HepG2 (cell line): Measurements from ENCODE around the gene CORO7. TPM values are rescaled to one million over a fixed set of nuclear protein-coding genes. Genes with fewer than 3 reads are reported as not detected.

Experiments
- CEBPZ ChIP-seq: IDR thresholded peaks from 2 replicates; pipeline ENCODE4 v1.6.1; 2012; ENCODE audit warnings: low read length, improper control_type of control experiment
- DMTF1 ChIP-seq: sonication (generic); formaldehyde crosslinking; IDR thresholded peaks from 2 replicates; pipeline ENCODE4 v1.4.0; 2020; ENCODE audit warnings: mild to moderate bottlenecking, missing genetic modification reagents
- DR1 ChIP-seq: sonication (generic); formaldehyde crosslinking; IDR thresholded peaks from 2 replicates; pipeline ENCODE4 v1.8.0; 2021; ENCODE audit warnings: mild to moderate bottlenecking, missing genetic modification reagents, inconsistent platforms
- GFI1 ChIP-seq: sonication (generic); formaldehyde crosslinking; IDR thresholded peaks from 2 replicates; pipeline ENCODE4 v1.5.0; 2020; ENCODE audit warnings: missing genetic modification reagents, mild to moderate bottlenecking, borderline replicate concordance
- HES4 ChIP-seq: sonication (generic); formaldehyde crosslinking; IDR thresholded peaks from 2 replicates; pipeline ENCODE4 v1.9.0; 2021; ENCODE audit warnings: mild to moderate bottlenecking, missing genetic modification reagents, borderline replicate concordance
- HOXD1 ChIP-seq: sonication (generic); formaldehyde crosslinking; IDR thresholded peaks from 2 replicates; pipeline ENCODE4 v1.5.0; 2020; ENCODE audit warnings: missing genetic modification reagents
- KMT2B ChIP-seq: IDR thresholded peaks from 2 replicates; pipeline ENCODE4 v1.6.1; 2016; ENCODE audit warnings: missing genetic modification reagents, missing compliant biosample characterization
- MIER2 ChIP-seq: IDR thresholded peaks from 2 replicates; pipeline ENCODE4 v1.6.1; 2016; ENCODE audit warnings: missing biosample characterization, missing genetic modification reagents
- REPIN1 ChIP-seq: sonication (generic); formaldehyde crosslinking; IDR thresholded peaks from 2 replicates; pipeline ENCODE4 v1.8.0; 2022; ENCODE audit warnings: missing genetic modification reagents, low read depth, mild to moderate bottlenecking, borderline replicate concordance
- SRSF1 ChIP-seq: fragments of 200-400 bp; formaldehyde crosslinking; optimal IDR thresholded peaks from 2 replicates; pipeline ENCODE3; 2017; ENCODE audit warnings: mild to moderate bottlenecking, low read depth, low read length, moderate library complexity
- TBL1XR1 ChIP-seq: fragments of 150-350 bp; IDR thresholded peaks from 2 replicates; pipeline ENCODE4 v1.6.1; 2014; ENCODE audit warnings: borderline replicate concordance, low read length; ENCODE audit not compliant: partially characterized antibody
- UBTF ChIP-seq: sonication (generic); formaldehyde crosslinking; IDR thresholded peaks from 2 replicates; pipeline ENCODE4 v1.4.0; 2020; ENCODE audit warnings: mild to moderate bottlenecking, missing genetic modification reagents
- ZNF232 ChIP-seq: sonication (generic); formaldehyde crosslinking; IDR thresholded peaks from 2 replicates; pipeline ENCODE4 v1.4.0; 2020; ENCODE audit warnings: missing genetic modification reagents, borderline replicate concordance
- ZNF772 ChIP-seq: sonication (generic); formaldehyde crosslinking; IDR thresholded peaks from 2 replicates; pipeline ENCODE4 v1.5.0; 2020; ENCODE audit warnings: mild to moderate bottlenecking, missing genetic modification reagents
- ZNF816 ChIP-seq: sonication (generic); formaldehyde crosslinking; IDR thresholded peaks from 2 replicates; pipeline ENCODE4 v1.8.0; 2022; ENCODE audit warnings: missing genetic modification reagents, mild to moderate bottlenecking, borderline replicate concordance
- polyA plus RNA-seq, 8 experiments: library from polyadenylated mRNA; depleted of rRNA in 3 of 8; stranded (reverse) in 7 of 8; unstranded in 1 of 8; fragments of >200 nt; fragmentation: Illumina TruSeq in 4 of 8; extraction: Trizol in 4 of 8; gene quantifications; 2 replicates each; pipeline versions ENCODE4 v1.2.1 to v1.2.3, GENCODE V29; 2011 to 2016; ENCODE audit warnings: low read depth in 4 of 8, missing spikeins in 1 of 8, mixed read lengths in 1 of 8; ENCODE audit not compliant: insufficient read depth in 1 of 8
- total RNA-seq, 5 experiments: library from RNA; depleted of rRNA; stranded (reverse); fragments of >200 nt; fragmentation: Illumina TruSeq; extraction: Trizol; gene quantifications; 2 replicates each; pipeline ENCODE4 v1.2.3, GENCODE V29; 2016; ENCODE audit warnings: low read depth in 1 of 5
- TF ChIP-seq, protein P1 (sequence below): sonication (generic); formaldehyde crosslinking; IDR thresholded peaks from 2 replicates; pipeline ENCODE4 v1.4.0; 2020; ENCODE audit warnings: mild to moderate bottlenecking, missing genetic modification reagents
- TF ChIP-seq, protein P2 (sequence below): sonication (generic); formaldehyde crosslinking; IDR thresholded peaks from 2 replicates; pipeline ENCODE4 v1.4.0; 2020; ENCODE audit warnings: missing genetic modification reagents

CORO7 gene
- total and polyA plus RNA-seq, 2 of the 13 experiments (the other 11 are each of a cell fraction or from before 2014, with no cell fraction given), result 9.9 to 14.3 TPM

GRCh38 chr16:4461250-4462085 lies 45.1 kb upstream of the CORO7 start (continued):
- TF ChIP-seq, protein P1, sequence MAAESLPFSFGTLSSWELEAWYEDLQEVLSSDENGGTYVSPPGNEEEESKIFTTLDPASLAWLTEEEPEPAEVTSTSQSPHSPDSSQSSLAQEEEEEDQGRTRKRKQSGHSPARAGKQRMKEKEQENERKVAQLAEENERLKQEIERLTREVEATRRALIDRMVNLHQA (CRISPR knock-in tag), result no peak
- 0 out of 2 replicates have a peak, but pooled peaks have one; percentile 9 for TF ChIP-seq ZNF232 (CRISPR knock-in tag)
- 0 out of 2 replicates have a peak, but pooled peaks have one; percentile 35 for TF ChIP-seq DMTF1 (CRISPR knock-in tag)
- no peak for TF ChIP-seq KMT2B (CRISPR knock-in tag)
- TF ChIP-seq SRSF1, result peak; percentile 89
- TF ChIP-seq, protein P2, sequence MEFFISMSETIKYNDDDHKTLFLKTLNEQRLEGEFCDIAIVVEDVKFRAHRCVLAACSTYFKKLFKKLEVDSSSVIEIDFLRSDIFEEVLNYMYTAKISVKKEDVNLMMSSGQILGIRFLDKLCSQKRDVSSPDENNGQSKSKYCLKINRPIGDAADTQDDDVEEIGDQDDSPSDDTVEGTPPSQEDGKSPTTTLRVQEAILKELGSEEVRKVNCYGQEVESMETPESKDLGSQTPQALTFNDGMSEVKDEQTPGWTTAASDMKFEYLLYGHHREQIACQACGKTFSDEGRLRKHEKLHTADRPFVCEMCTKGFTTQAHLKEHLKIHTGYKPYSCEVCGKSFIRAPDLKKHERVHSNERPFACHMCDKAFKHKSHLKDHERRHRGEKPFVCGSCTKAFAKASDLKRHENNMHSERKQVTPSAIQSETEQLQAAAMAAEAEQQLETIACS (CRISPR knock-in tag), result no peak
- TF ChIP-seq DR1 (CRISPR knock-in tag), result no peak
- peak; percentile 21; the same call in 1 of the 2 replicates for TF ChIP-seq ZNF772 (CRISPR knock-in tag)
- no peak for TF ChIP-seq HOXD1
- TF ChIP-seq UBTF (CRISPR knock-in tag), result peak; percentile 79
- TF ChIP-seq MIER2 (CRISPR knock-in tag), result peak; percentile 13; the same call in 1 of the 2 replicates
- TF ChIP-seq TBL1XR1, result peak; percentile 79
- no peak for TF ChIP-seq CEBPZ
- peak; percentile 62; the same call in 1 of the 2 replicates for TF ChIP-seq GFI1
- TF ChIP-seq ZNF816 (CRISPR knock-in tag), result no peak; the same call in 1 of the 2 replicates
- TF ChIP-seq REPIN1, result no peak
- no peak; the same call in 1 of the 2 replicates for TF ChIP-seq HES4 (CRISPR knock-in tag)
